Testis (tissue), 2 donors: ENCODE results near the gene CACNA1S.

Source experiments
- CTCF ChIP-seq, 3 experiments: fragments of 450-650 bp in 2 of 3; fragments of 200-600 bp in 1 of 3; sonication (generic) in 1 of 3; IDR thresholded peaks; one replicate each; pipeline ENCODE4 v1.5.1; 2016 to 2019; ENCODE audit warnings: antibody characterized with exemption in 3 of 3, mild to moderate bottlenecking in 2 of 3, moderate library complexity in 1 of 3
- POLR2A ChIP-seq: fragments of 450-650 bp; IDR thresholded peaks from one replicate; pipeline ENCODE4 v1.6.1; 2017; ENCODE audit warnings: antibody characterized with exemption, mild to moderate bottlenecking, moderate library complexity

- TF ChIP-seq POLR2A (no peak), CTCF (IDR thresholded peaks at IDR 0.05) (no peak)
Observed at GRCh38 chr1:201069636-201070035, 42.6 kb downstream of the CACNA1S start.
